ENCODE measurements around the gene TMEM156.

- TF ChIP-seq POLR2A (IDR thresholded peaks at IDR 0.05; ENCODE audit: low read depth, low read length) (no peak), MAFK (IDR thresholded peaks at IDR 0.05; ENCODE audit: low read depth, low read length) (no peak), CTCF (conservative IDR thresholded peaks at IDR 0.05; ENCODE audit: low read depth, low read length) (no peak), SMC3 (IDR thresholded peaks at IDR 0.05; ENCODE audit: low read depth, low read length) (no peak), RCOR1 (IDR thresholded peaks at IDR 0.05; ENCODE audit: insufficient replicate concordance, low read length) (no peak), RAD21 (IDR thresholded peaks at IDR 0.05; ENCODE audit: low read length) (no peak)
Observed at GRCh38 chr4:38952017-38952416, 80.2 kb downstream of the TMEM156 start.

Measured in IMR-90 (cell line).